GM23338 (cell line): ENCODE results near the gene PRELID3B.

Experiments
- CTCF ChIP-seq, 2 experiments: fragments of 200-600 bp in 1 of 2; sonication (generic) in 1 of 2; conservative IDR thresholded peaks; 2 replicates each; pipeline versions ENCODE4 v1.5.1 to v1.6.1; 2016 to 2017; ENCODE audit warnings: antibody characterized with exemption in 2 of 2, low read depth in 2 of 2, mild to moderate bottlenecking in 2 of 2, moderate library complexity in 1 of 2
- POLR2AphosphoS5 ChIP-seq: IDR thresholded peaks from 2 replicates; pipeline ENCODE4 v1.6.1; 2016; ENCODE audit warnings: antibody characterized with exemption, low read depth

GRCh38 chr20:59001068-59001448 is 41.5 kb downstream of the PRELID3B start:
- TF ChIP-seq POLR2AphosphoS5 (no peak), CTCF (conservative IDR thresholded peaks at IDR 0.05; ENCODE audit: low read depth in 2 of 2) (no peak)
